CMK (cell line): ENCODE results near the gene XRCC4.

Experiments
- DNase-seq: peaks from one replicate; pipeline ENCODE4 v3.0.0-alpha.2; 2010; ENCODE audit warnings: low read depth

Gene XRCC4

GRCh38 chr5:83071286-83072051, 5.9 kb upstream of the XRCC4 start:
- DNase-seq, result no peak

- no peak for DNase-seq
Observed at GRCh38 chr5:83072966-83073365, 4.4 kb upstream of the XRCC4 start.

GRCh38 chr5:83077662-83078261, 415 bp downstream of the XRCC4 start:
- peak; percentile 22 for DNase-seq

GRCh38 chr5:83082750-83083149, 5.4 kb downstream of the XRCC4 start:
- no peak for DNase-seq

GRCh38 chr5:83084336-83084735, 7.0 kb downstream of the XRCC4 start:
- DNase-seq, result no peak

GRCh38 chr5:83085106-83085505, 7.8 kb downstream of the XRCC4 start:
- DNase-seq, result no peak

GRCh38 chr5:83090169-83090568, 12.8 kb downstream of the XRCC4 start:
- DNase-seq, result no peak

- DNase-seq, result no peak
Observed at GRCh38 chr5:83092619-83093018, 15.3 kb downstream of the XRCC4 start.

- DNase-seq, result no peak
Observed at GRCh38 chr5:83093692-83094091, 16.3 kb downstream of the XRCC4 start.

- no peak for DNase-seq
Observed at GRCh38 chr5:83095163-83095956, 18.0 kb downstream of the XRCC4 start.

- DNase-seq, result no peak
Observed at GRCh38 chr5:83095957-83096539, 18.7 kb downstream of the XRCC4 start.

- DNase-seq, result no peak
Observed at GRCh38 chr5:83096660-83097339, 19.5 kb downstream of the XRCC4 start.

GRCh38 chr5:83097689-83098231, 20.4 kb downstream of the XRCC4 start:
- DNase-seq, result no peak

GRCh38 chr5:83099001-83099400, 21.7 kb downstream of the XRCC4 start:
- no peak for DNase-seq

GRCh38 chr5:83099445-83099844, 22.1 kb downstream of the XRCC4 start:
- no peak for DNase-seq

GRCh38 chr5:83101514-83101913, 24.2 kb downstream of the XRCC4 start:
- DNase-seq, result no peak

GRCh38 chr5:83102364-83102980, 25.1 kb downstream of the XRCC4 start:
- DNase-seq, result no peak

GRCh38 chr5:83104021-83104420, 26.7 kb downstream of the XRCC4 start:
- no peak for DNase-seq

- no peak for DNase-seq
Observed at GRCh38 chr5:83107692-83108420, 30.5 kb downstream of the XRCC4 start.

- no peak for DNase-seq
Observed at GRCh38 chr5:83109380-83109779, 32.0 kb downstream of the XRCC4 start.

GRCh38 chr5:83115816-83116215, 38.5 kb downstream of the XRCC4 start:
- DNase-seq, result no peak
